Vagina (tissue), 2 donors: Measurements from ENCODE around the gene RIN3.

ENCODE experiments used
- POLR2A ChIP-seq, 2 donors: fragments of 450-650 bp; IDR thresholded peaks; one replicate each; pipeline ENCODE4 v1.6.1; 2017; ENCODE audit warnings: antibody characterized with exemption in 2 of 2, mild to moderate bottlenecking in 2 of 2, moderate library complexity in 2 of 2
- POLR2AphosphoS5 ChIP-seq, 2 donors: sonication (generic); formaldehyde crosslinking; IDR thresholded peaks; one replicate each; pipeline ENCODE4 v1.9.0; 2017; ENCODE audit warnings: antibody characterized with exemption in 2 of 2, mild to moderate bottlenecking in 2 of 2, low read depth in 1 of 2; ENCODE audit not compliant: insufficient read depth in 1 of 2
- TF ChIP-seq, protein P1 (sequence below), 3 experiments: fragments of 450-650 bp in 2 of 3; fragments of 200-600 bp in 1 of 3; sonication (generic) in 1 of 3; IDR thresholded peaks; one replicate each; pipeline ENCODE4 v1.5.1; 2017 to 2019; ENCODE audit warnings: antibody characterized with exemption in 3 of 3, mild to moderate bottlenecking in 2 of 3, moderate library complexity in 2 of 3

DNA sequence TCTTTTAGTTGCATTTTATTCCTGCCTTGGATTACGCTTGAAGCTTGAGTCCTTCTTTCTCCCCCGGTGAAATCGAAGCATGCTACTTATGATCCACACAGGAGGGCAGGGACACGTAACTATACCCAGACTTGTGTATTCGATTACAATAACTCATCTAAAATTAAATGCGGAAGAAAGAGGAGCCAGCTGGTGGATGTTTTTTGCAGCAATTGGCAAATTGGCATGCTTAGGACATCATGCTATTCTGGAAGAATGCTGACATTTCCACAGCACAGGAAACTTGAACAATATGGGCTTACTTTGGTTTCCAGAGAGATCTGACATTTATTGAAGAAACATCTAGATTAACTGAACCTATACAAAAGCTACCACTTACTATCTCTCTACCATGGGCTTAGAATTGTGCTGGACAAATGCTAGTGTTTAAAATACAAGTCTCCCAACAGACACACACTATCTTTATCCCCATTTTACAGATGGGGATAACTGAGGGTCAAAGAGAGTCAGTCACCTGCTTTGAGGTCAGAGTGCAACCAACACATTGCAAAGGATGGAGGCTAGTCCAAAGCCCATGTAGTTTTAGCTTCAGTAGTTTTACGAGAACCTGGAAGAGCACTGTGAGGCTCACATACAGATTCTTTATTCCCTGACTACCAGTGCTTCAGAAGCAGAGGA lies 198.5 kb downstream of the RIN3 start:
- TF ChIP-seq, protein P1, sequence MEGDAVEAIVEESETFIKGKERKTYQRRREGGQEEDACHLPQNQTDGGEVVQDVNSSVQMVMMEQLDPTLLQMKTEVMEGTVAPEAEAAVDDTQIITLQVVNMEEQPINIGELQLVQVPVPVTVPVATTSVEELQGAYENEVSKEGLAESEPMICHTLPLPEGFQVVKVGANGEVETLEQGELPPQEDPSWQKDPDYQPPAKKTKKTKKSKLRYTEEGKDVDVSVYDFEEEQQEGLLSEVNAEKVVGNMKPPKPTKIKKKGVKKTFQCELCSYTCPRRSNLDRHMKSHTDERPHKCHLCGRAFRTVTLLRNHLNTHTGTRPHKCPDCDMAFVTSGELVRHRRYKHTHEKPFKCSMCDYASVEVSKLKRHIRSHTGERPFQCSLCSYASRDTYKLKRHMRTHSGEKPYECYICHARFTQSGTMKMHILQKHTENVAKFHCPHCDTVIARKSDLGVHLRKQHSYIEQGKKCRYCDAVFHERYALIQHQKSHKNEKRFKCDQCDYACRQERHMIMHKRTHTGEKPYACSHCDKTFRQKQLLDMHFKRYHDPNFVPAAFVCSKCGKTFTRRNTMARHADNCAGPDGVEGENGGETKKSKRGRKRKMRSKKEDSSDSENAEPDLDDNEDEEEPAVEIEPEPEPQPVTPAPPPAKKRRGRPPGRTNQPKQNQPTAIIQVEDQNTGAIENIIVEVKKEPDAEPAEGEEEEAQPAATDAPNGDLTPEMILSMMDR (IDR thresholded peaks at IDR 0.05): no peak
- TF ChIP-seq POLR2A (IDR thresholded peaks at IDR 0.05): no peak
- TF ChIP-seq POLR2AphosphoS5 (IDR thresholded peaks at IDR 0.05; ENCODE audit: insufficient read depth in 1 of 2, low read depth in 1 of 2): no peak
